HepG2 (cell line): ENCODE results near the gene MORN1.
A peak's percentile ranks its signal among the peaks of the same experiment; 100 is the strongest.

ENCODE experiments used
- CTCF ChIP-seq: sonication (generic); formaldehyde crosslinking; IDR thresholded peaks from 2 replicates; pipeline ENCODE4 v1.5.0; 2020; ENCODE audit warnings: mild to moderate bottlenecking, missing genetic modification reagents, moderate library complexity
- FOXM1 ChIP-seq: sonication (generic); formaldehyde crosslinking; IDR thresholded peaks from 2 replicates; pipeline ENCODE4 v1.5.0; 2020; ENCODE audit warnings: missing genetic modification reagents
- JARID2 ChIP-seq: sonication (generic); formaldehyde crosslinking; IDR thresholded peaks from 2 replicates; pipeline ENCODE4 v1.8.1; 2023; ENCODE audit warnings: missing genetic modification reagents, inconsistent platforms; ENCODE audit not compliant: insufficient replicate concordance
- MAZ ChIP-seq, 2 experiments: sonication (generic) in 1 of 2; formaldehyde crosslinking in 1 of 2; IDR thresholded peaks; 2 replicates each; pipeline versions ENCODE4 v1.5.0 to v1.6.1; 2012 to 2020; ENCODE audit warnings: low read depth in 2 of 2, mild to moderate bottlenecking in 2 of 2, borderline replicate concordance in 1 of 2, improper control_type of control experiment in 1 of 2, low read length in 1 of 2, missing genetic modification reagents in 1 of 2, moderate library complexity in 1 of 2
- MYNN ChIP-seq: sonication (generic); formaldehyde crosslinking; IDR thresholded peaks from 2 replicates; pipeline ENCODE4 v1.4.0; 2020; ENCODE audit warnings: mild to moderate bottlenecking, low read depth, missing genetic modification reagents
- SOX5 ChIP-seq: IDR thresholded peaks from 2 replicates; pipeline ENCODE4 v1.6.1; 2016; ENCODE audit warnings: borderline replicate concordance
- SUZ12 ChIP-seq: fragments of 150-350 bp; IDR thresholded peaks from 2 replicates; pipeline ENCODE4 v1.6.1; 2014; ENCODE audit warnings: low read depth, low read length
- ZNF232 ChIP-seq: sonication (generic); formaldehyde crosslinking; IDR thresholded peaks from 2 replicates; pipeline ENCODE4 v1.4.0; 2020; ENCODE audit warnings: missing genetic modification reagents, borderline replicate concordance
- ZNF629 ChIP-seq: sonication (generic); formaldehyde crosslinking; conservative IDR thresholded peaks from 2 replicates; pipeline ENCODE4 v1.5.0; 2020; ENCODE audit warnings: missing genetic modification reagents
- ZNF709 ChIP-seq: sonication (generic); formaldehyde crosslinking; IDR thresholded peaks from 2 replicates; pipeline ENCODE4 v1.5.0; 2020; ENCODE audit warnings: mild to moderate bottlenecking, missing genetic modification reagents
- ZNF75D ChIP-seq: sonication (generic); formaldehyde crosslinking; IDR thresholded peaks from 2 replicates; pipeline ENCODE4 v1.8.1; 2023; ENCODE audit warnings: missing genetic modification reagents, mild to moderate bottlenecking, borderline replicate concordance

- TF ChIP-seq SOX5 (CRISPR knock-in tag) (no peak), CTCF (0 out of 2 replicates have a peak, but pooled peaks have one; percentile 23), ZNF709 (no peak), ZNF629 (CRISPR knock-in tag) (no peak), ZNF232 (CRISPR knock-in tag) (no peak), JARID2 (CRISPR knock-in tag) (no peak), FOXM1 (CRISPR knock-in tag) (no peak), ZNF75D (no peak), MYNN (CRISPR knock-in tag) (no peak), SUZ12 (no peak), MAZ (IDR thresholded peaks at IDR 0.05; ENCODE audit: borderline replicate concordance, low read depth, low read length) (no peak), MAZ (CRISPR knock-in tag; IDR thresholded peaks at IDR 0.05; ENCODE audit: low read depth) (no peak)
Observed at GRCh38 chr1:2347896-2348295, 43.5 kb downstream of the MORN1 start.
